ENCODE data around the gene RIC8B.
"Not testable (repeated sequence)": the region's sequence is repeated elsewhere in the genome, so short reads cannot be mapped to it uniquely, and the experiment has no call there.

- not testable (repeated sequence) for TF ChIP-seq CTCF, POLR2A (IDR thresholded peaks at IDR 0.05)
Measured at GRCh38 chr12:106921976-106922375, 147.5 kb downstream of the RIC8B start.
